Measurements from ENCODE around the gene AHI1.
"Not testable (repeated sequence)": the region's sequence is repeated elsewhere in the genome, so short reads cannot be mapped to it uniquely, and the experiment has no call there.

The AHI1 gene

GRCh38 chr6:135382182-135382628 is 115.3 kb downstream of the AHI1 start:
- DNase-seq, result no peak

GRCh38 chr6:135380793-135381192 is 116.7 kb downstream of the AHI1 start:
- DNase-seq, result no peak

- DNase-seq, result no peak
Measured at GRCh38 chr6:135379647-135380046, 117.9 kb downstream of the AHI1 start.

GRCh38 chr6:135372758-135373157 is 124.8 kb downstream of the AHI1 start:
- no peak for DNase-seq

- not testable (repeated sequence) for DNase-seq
Measured at GRCh38 chr6:135363622-135364021, 133.9 kb downstream of the AHI1 start.

- DNase-seq, result no peak
Measured at GRCh38 chr6:135362124-135362523, 135.4 kb downstream of the AHI1 start.

GRCh38 chr6:135360222-135360621 is 137.3 kb downstream of the AHI1 start:
- no peak for DNase-seq

GRCh38 chr6:135358985-135359384 is 138.6 kb downstream of the AHI1 start:
- no peak for DNase-seq

- no peak for DNase-seq
Measured at GRCh38 chr6:135358251-135358821, 139.2 kb downstream of the AHI1 start.

- no peak for DNase-seq
Measured at GRCh38 chr6:135354407-135354806, 143.1 kb downstream of the AHI1 start.

GRCh38 chr6:135353113-135353512 is 144.4 kb downstream of the AHI1 start:
- DNase-seq, result no peak

GRCh38 chr6:135351635-135352034 is 145.9 kb downstream of the AHI1 start:
- DNase-seq, result no peak

GRCh38 chr6:135347887-135348286 is 149.7 kb downstream of the AHI1 start:
- DNase-seq, result no peak

- DNase-seq, result no peak
Measured at GRCh38 chr6:135346747-135347146, 150.8 kb downstream of the AHI1 start.

- no peak for DNase-seq
Measured at GRCh38 chr6:135344526-135344925, 153.0 kb downstream of the AHI1 start.

GRCh38 chr6:135339920-135340319 is 157.6 kb downstream of the AHI1 start:
- not testable (repeated sequence) for DNase-seq

GRCh38 chr6:135334169-135334568 is 163.4 kb downstream of the AHI1 start:
- DNase-seq, result no peak

- no peak for DNase-seq
Measured at GRCh38 chr6:135331002-135331401, 166.5 kb downstream of the AHI1 start.

- no peak for DNase-seq
Measured at GRCh38 chr6:135329851-135330803, 167.4 kb downstream of the AHI1 start.

- DNase-seq, result no peak
Measured at GRCh38 chr6:135328136-135328535, 169.4 kb downstream of the AHI1 start.

- DNase-seq, result no peak
Measured at GRCh38 chr6:135325624-135326424, 171.7 kb downstream of the AHI1 start.

GRCh38 chr6:135324531-135324930 is 173.0 kb downstream of the AHI1 start:
- DNase-seq, result no peak

- no peak for DNase-seq
Measured at GRCh38 chr6:135323979-135324378, 173.6 kb downstream of the AHI1 start.
